ENCODE data around the gene ZNF562. TPM values are rescaled to one million over a fixed set of nuclear protein-coding genes. Genes with fewer than 3 reads are reported as not detected.

Gene ZNF562
- total RNA-seq, 1 donor from 2014 or later: 26.2 TPM

DNA sequence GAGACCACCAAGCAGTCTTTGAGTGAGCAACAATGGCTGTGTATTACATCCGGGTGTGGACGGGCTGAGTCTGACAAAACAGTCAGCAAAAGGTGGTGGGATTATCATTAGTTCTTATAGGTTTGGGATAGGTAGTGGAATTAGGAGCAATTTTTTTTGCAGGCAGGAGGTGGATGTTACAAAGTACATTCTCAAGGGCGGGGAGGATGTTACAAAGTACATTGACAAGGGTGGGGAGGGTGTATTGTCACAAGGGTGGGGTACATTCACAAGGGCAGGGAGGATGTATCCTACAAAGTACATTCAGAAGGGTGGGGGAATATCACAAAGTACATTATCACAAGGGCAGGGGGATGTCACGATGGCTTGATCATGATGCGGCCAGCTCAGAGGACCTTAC lies 38.9 kb downstream of the ZNF562 start:
- Histone ChIP-seq H4K20me1 (ENCODE audit: insufficient read depth, low read length) (no peaks in the 10 kb centered on the region), H3K36me3 (ENCODE audit: insufficient read depth, low read length) (peaks cover 2% of the 10 kb centered on the region), H3K27me3 (ENCODE audit: insufficient read depth, low read length) (no peaks in the 10 kb centered on the region), H2AFZ (ENCODE audit: low read depth, low read length) (no peak overlapping the region), H3K4me3 (ENCODE audit: insufficient read depth, low read depth, low read length) (no peak overlapping the region), H3K9me3 (ENCODE audit: insufficient read depth, low read depth, low read length) (no peaks in the 10 kb centered on the region), H3K4me1 (ENCODE audit: insufficient read depth, low read length) (no peaks in the 10 kb centered on the region), H3K4me2 (ENCODE audit: low read length) (no peak overlapping the region), H3K27ac (ENCODE audit: low read depth, low read length) (no peak overlapping the region), H3K79me2 (ENCODE audit: insufficient read depth, low read length) (no peaks in the 10 kb centered on the region), H3K9ac (ENCODE audit: low read length) (no peak overlapping the region)
- no peak for TF ChIP-seq EZH2 (IDR thresholded peaks at IDR 0.05; ENCODE audit: insufficient read depth, low read length)
- TF ChIP-seq, protein P1, sequence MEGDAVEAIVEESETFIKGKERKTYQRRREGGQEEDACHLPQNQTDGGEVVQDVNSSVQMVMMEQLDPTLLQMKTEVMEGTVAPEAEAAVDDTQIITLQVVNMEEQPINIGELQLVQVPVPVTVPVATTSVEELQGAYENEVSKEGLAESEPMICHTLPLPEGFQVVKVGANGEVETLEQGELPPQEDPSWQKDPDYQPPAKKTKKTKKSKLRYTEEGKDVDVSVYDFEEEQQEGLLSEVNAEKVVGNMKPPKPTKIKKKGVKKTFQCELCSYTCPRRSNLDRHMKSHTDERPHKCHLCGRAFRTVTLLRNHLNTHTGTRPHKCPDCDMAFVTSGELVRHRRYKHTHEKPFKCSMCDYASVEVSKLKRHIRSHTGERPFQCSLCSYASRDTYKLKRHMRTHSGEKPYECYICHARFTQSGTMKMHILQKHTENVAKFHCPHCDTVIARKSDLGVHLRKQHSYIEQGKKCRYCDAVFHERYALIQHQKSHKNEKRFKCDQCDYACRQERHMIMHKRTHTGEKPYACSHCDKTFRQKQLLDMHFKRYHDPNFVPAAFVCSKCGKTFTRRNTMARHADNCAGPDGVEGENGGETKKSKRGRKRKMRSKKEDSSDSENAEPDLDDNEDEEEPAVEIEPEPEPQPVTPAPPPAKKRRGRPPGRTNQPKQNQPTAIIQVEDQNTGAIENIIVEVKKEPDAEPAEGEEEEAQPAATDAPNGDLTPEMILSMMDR (IDR thresholded peaks at IDR 0.05; ENCODE audit: insufficient read depth, low read depth, low read length): no peak
- DNase-seq (ENCODE audit: low read depth) (no peak), FAIRE-seq (no peak)
- Mint-ChIP-seq H3K4me3 (ENCODE audit: unreplicated experiment) (no peak overlapping the region), H3K36me3 (ENCODE audit: low read depth, unreplicated experiment) (peaks cover 21% of the 10 kb centered on the region), H3K27ac (ENCODE audit: unreplicated experiment) (no peak overlapping the region), H3K27me3 (ENCODE audit: low read depth, unreplicated experiment) (no peaks in the 10 kb centered on the region), H3K4me1 (ENCODE audit: low read depth, unreplicated experiment) (no peaks in the 10 kb centered on the region), H3K9me3 (ENCODE audit: unreplicated experiment) (no peaks in the 10 kb centered on the region)

- TF ChIP-seq, protein P1 (IDR thresholded peaks at IDR 0.05; ENCODE audit: insufficient read depth, low read depth, low read length): no peak
- TF ChIP-seq EZH2 (IDR thresholded peaks at IDR 0.05; ENCODE audit: insufficient read depth, low read length): no peak
- H3K4me2 ChIP-seq (ENCODE audit: low read length): no peak overlapping the region
- no peak overlapping the region for H3K4me3 Mint-ChIP-seq (ENCODE audit: unreplicated experiment)
- H3K9me3 ChIP-seq (ENCODE audit: insufficient read depth, low read depth, low read length): no peaks in the 10 kb centered on the region
- no peak overlapping the region for H3K4me3 ChIP-seq (ENCODE audit: insufficient read depth, low read depth, low read length)
- peaks cover under 1% of the 10 kb centered on the region for H3K36me3 ChIP-seq (ENCODE audit: insufficient read depth, low read length)
- H4K20me1 ChIP-seq (ENCODE audit: insufficient read depth, low read length): no peaks in the 10 kb centered on the region
- no peak overlapping the region for H2AFZ ChIP-seq (ENCODE audit: low read depth, low read length)
- H3K27me3 ChIP-seq (ENCODE audit: insufficient read depth, low read length): no peaks in the 10 kb centered on the region
- H3K4me1 ChIP-seq (ENCODE audit: insufficient read depth, low read length): no peaks in the 10 kb centered on the region
- FAIRE-seq: no peak
- H3K36me3 Mint-ChIP-seq (ENCODE audit: low read depth, unreplicated experiment): peaks cover 14% of the 10 kb centered on the region
- H3K79me2 ChIP-seq (ENCODE audit: insufficient read depth, low read length): no peaks in the 10 kb centered on the region
- no peak overlapping the region for H3K27ac ChIP-seq (ENCODE audit: low read depth, low read length)
- no peak overlapping the region for H3K9ac ChIP-seq (ENCODE audit: low read length)
- no peak overlapping the region for H3K27ac Mint-ChIP-seq (ENCODE audit: unreplicated experiment)
- no peaks in the 10 kb centered on the region for H3K27me3 Mint-ChIP-seq (ENCODE audit: low read depth, unreplicated experiment)
- H3K4me1 Mint-ChIP-seq (ENCODE audit: low read depth, unreplicated experiment): peaks cover 8% of the 10 kb centered on the region
- DNase-seq (ENCODE audit: low read depth): no peak
- no peaks in the 10 kb centered on the region for H3K9me3 Mint-ChIP-seq (ENCODE audit: unreplicated experiment)
These were observed 47.0 kb downstream of the ZNF562 start for GRCh38 chr19:9627856-9628255.

DNA sequence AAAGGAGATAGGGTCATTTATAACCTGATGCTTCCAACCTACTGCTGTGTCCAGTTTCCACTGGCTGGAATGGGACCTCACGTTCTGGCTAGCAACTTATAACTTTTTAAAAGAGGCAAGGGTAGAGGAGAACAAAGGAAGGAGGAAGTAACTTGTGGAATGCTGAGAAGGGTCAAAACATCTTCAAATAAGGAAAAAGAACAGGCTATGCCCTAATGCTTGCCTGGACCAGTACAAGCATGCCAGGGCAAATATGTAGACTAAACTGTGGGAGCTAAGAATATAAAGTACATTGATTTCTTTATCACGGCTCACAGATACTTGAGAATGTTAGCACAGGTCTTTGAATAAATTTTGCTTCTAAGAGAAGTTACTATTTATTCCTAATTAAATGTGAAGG lies 52.4 kb downstream of the ZNF562 start:
- H3K27me3 ChIP-seq (ENCODE audit: insufficient read depth, low read length): no peaks in the 10 kb centered on the region
- H3K27ac ChIP-seq (ENCODE audit: low read depth, low read length): no peak overlapping the region
- H3K79me2 ChIP-seq (ENCODE audit: insufficient read depth, low read length): peaks cover 26% of the 10 kb centered on the region
- H3K27me3 Mint-ChIP-seq (ENCODE audit: low read depth, unreplicated experiment): no peaks in the 10 kb centered on the region
- no peak overlapping the region for H2AFZ ChIP-seq (ENCODE audit: low read depth, low read length)
- FAIRE-seq (no peak), DNase-seq (ENCODE audit: low read depth) (no peak)
- no peak overlapping the region for H3K9ac ChIP-seq (ENCODE audit: low read length)
- peaks cover 15% of the 10 kb centered on the region for H3K36me3 ChIP-seq (ENCODE audit: insufficient read depth, low read length)
- peaks cover 28% of the 10 kb centered on the region for H3K4me1 Mint-ChIP-seq (ENCODE audit: low read depth, unreplicated experiment)
- H3K4me3 Mint-ChIP-seq (ENCODE audit: unreplicated experiment): peak overlapping the region; percentile 77
- peaks cover 13% of the 10 kb centered on the region for H3K4me1 ChIP-seq (ENCODE audit: insufficient read depth, low read length)
- peak overlapping the region; percentile 4 for H3K4me2 ChIP-seq (ENCODE audit: low read length)
- peaks cover 17% of the 10 kb centered on the region for H3K36me3 Mint-ChIP-seq (ENCODE audit: low read depth, unreplicated experiment)
- TF ChIP-seq EZH2 (IDR thresholded peaks at IDR 0.05; ENCODE audit: insufficient read depth, low read length): no peak
- TF ChIP-seq, protein P1 (IDR thresholded peaks at IDR 0.05; ENCODE audit: insufficient read depth, low read depth, low read length): no peak
- H3K9me3 Mint-ChIP-seq (ENCODE audit: unreplicated experiment): no peaks in the 10 kb centered on the region
- peaks cover 4% of the 10 kb centered on the region for H3K9me3 ChIP-seq (ENCODE audit: insufficient read depth, low read depth, low read length)
- no peak overlapping the region for H3K4me3 ChIP-seq (ENCODE audit: insufficient read depth, low read depth, low read length)
- H4K20me1 ChIP-seq (ENCODE audit: insufficient read depth, low read length): no peaks in the 10 kb centered on the region
- peak overlapping the region; percentile 94 for H3K27ac Mint-ChIP-seq (ENCODE audit: unreplicated experiment)

Data from astrocyte (in vitro differentiated cells and primary cell).